K562 (cell line): Measurements from ENCODE around the gene RPTOR. TPM values are rescaled to one million over a fixed set of nuclear protein-coding genes. Genes with fewer than 3 reads are reported as not detected.
A peak's percentile ranks its signal among the peaks of the same experiment; 100 is the strongest.

Experiments used
- COPS2 ChIP-seq: fragments of 450-650 bp; conservative IDR thresholded peaks from 2 replicates; pipeline ENCODE4 v1.6.1; 2016; ENCODE audit warnings: mild to moderate bottlenecking, moderate library complexity
- DIDO1 ChIP-seq: fragments of 450-650 bp; IDR thresholded peaks from 2 replicates; pipeline ENCODE4 v1.6.1; 2016; ENCODE audit warnings: low read depth, missing biosample characterization, missing genetic modification characterization
- E2F4 ChIP-seq: sonication (generic); formaldehyde crosslinking; IDR thresholded peaks from 2 replicates; pipeline ENCODE4 v1.8.0; 2022; ENCODE audit warnings: mild to moderate bottlenecking, low read depth, missing genetic modification reagents
- L3MBTL2 ChIP-seq: fragments of 450-650 bp; IDR thresholded peaks from 2 replicates; pipeline ENCODE4 v1.6.1; 2016; ENCODE audit warnings: mild to moderate bottlenecking, moderate library complexity
- RNF2 ChIP-seq: sonication (generic); IDR thresholded peaks from 2 replicates; pipeline ENCODE4 v1.6.1; 2016
- SMARCC2 ChIP-seq: fragments of 450-650 bp; IDR thresholded peaks from 2 replicates; pipeline ENCODE4 v1.6.1; 2017; ENCODE audit warnings: antibody characterized with exemption, moderate library complexity, mild to moderate bottlenecking, low read depth
- TEAD1 ChIP-seq, 2 experiments: fragments of 450-650 bp in 1 of 2; sonication (generic) in 1 of 2; formaldehyde crosslinking; IDR thresholded peaks; 2 replicates each; pipeline versions ENCODE4 v1.4.0 to v1.8.0; 2020 to 2022; ENCODE audit warnings: mild to moderate bottlenecking in 2 of 2, missing genetic modification reagents in 1 of 2
- ZNF507 ChIP-seq: conservative IDR thresholded peaks from 2 replicates; pipeline ENCODE4 v1.6.1; 2017; ENCODE audit warnings: missing genetic modification characterization, missing compliant biosample characterization
- ZZZ3 ChIP-seq: fragments of 450-650 bp; IDR thresholded peaks from 2 replicates; pipeline ENCODE4 v1.6.1; 2016; ENCODE audit warnings: antibody characterized with exemption, mild to moderate bottlenecking, moderate library complexity
- polyA plus RNA-seq, 8 experiments: library from polyadenylated mRNA; depleted of rRNA in 4 of 8; stranded (reverse) in 5 of 8; unstranded in 3 of 8; fragments of >200 nt; fragmentation: Nextera tagmentation in 2 of 8; fragmentation: Illumina TruSeq in 1 of 8; extraction: Ambion mirVana in 2 of 8; extraction: Trizol in 1 of 8; gene quantifications; 2 replicates each; pipeline versions ENCODE4 v1.2.1 to v1.2.3, GENCODE V29; 2011 to 2014; ENCODE audit warnings: inconsistent platforms in 1 of 8, missing spikeins in 1 of 8
- total RNA-seq, 7 experiments: library from RNA; depleted of rRNA in 6 of 7; stranded (reverse); fragments of >200 nt in 6 of 7; fragmentation: Illumina TruSeq in 2 of 7; extraction: Trizol in 2 of 7; gene quantifications; 2 replicates each; pipeline versions ENCODE4 v1.2.1 to v1.2.3, GENCODE V29; 2011 to 2021; ENCODE audit warnings: low replicate concordance in 1 of 7
- TF ChIP-seq, protein P1 (sequence below): sonication (generic); formaldehyde crosslinking; IDR thresholded peaks from 2 replicates; pipeline ENCODE4 v1.8.0; 2023; ENCODE audit warnings: missing genetic modification reagents, mild to moderate bottlenecking, borderline replicate concordance

The RPTOR gene
- total and polyA plus RNA-seq, 9 of the 15 experiments (the other 6 are each of a cell fraction or from before 2014, with no cell fraction given): 0.24 to 54.1 (median 10.2) TPM

DNA sequence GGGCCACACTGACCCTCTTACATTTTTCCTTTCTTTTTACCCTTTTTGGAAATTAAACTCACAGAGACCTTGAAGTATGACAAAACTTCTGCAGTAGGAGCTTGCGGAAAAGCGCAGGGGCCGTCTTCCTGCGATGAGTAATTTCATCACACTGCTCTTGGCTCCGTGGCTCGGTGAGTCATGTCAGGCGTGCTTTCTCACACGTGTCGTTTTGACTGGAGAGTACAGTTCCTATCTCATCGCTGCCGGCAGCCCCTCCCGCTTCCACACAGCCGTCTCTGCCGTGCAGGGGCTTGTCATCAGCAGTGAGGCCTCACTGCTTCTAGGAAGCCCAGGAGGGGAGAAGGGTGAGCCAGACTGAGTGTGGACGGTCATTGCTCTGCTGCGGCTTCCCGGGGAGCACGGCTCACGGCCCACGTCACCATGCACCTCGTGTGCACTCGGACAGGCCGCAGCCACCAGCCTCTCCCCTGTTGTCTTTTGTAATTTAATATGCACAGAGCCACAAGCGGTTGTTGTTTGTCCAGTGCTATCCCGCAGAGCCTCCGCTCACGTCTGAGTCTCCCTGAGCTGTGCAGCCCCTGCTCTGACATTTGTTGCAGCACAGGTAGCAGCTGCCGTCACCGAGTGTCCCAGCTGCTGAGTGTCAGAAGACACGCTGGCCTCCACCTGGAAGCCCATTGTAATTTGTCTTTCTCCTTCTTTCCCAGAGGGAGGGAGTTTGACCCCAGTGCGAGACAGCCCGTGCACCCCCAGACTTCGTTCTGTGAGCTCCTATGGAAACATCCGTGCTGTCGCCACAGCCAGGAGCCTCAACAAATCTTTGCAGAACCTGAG is 347.6 kb downstream of the RPTOR start (continued):
- TF ChIP-seq, protein P1, sequence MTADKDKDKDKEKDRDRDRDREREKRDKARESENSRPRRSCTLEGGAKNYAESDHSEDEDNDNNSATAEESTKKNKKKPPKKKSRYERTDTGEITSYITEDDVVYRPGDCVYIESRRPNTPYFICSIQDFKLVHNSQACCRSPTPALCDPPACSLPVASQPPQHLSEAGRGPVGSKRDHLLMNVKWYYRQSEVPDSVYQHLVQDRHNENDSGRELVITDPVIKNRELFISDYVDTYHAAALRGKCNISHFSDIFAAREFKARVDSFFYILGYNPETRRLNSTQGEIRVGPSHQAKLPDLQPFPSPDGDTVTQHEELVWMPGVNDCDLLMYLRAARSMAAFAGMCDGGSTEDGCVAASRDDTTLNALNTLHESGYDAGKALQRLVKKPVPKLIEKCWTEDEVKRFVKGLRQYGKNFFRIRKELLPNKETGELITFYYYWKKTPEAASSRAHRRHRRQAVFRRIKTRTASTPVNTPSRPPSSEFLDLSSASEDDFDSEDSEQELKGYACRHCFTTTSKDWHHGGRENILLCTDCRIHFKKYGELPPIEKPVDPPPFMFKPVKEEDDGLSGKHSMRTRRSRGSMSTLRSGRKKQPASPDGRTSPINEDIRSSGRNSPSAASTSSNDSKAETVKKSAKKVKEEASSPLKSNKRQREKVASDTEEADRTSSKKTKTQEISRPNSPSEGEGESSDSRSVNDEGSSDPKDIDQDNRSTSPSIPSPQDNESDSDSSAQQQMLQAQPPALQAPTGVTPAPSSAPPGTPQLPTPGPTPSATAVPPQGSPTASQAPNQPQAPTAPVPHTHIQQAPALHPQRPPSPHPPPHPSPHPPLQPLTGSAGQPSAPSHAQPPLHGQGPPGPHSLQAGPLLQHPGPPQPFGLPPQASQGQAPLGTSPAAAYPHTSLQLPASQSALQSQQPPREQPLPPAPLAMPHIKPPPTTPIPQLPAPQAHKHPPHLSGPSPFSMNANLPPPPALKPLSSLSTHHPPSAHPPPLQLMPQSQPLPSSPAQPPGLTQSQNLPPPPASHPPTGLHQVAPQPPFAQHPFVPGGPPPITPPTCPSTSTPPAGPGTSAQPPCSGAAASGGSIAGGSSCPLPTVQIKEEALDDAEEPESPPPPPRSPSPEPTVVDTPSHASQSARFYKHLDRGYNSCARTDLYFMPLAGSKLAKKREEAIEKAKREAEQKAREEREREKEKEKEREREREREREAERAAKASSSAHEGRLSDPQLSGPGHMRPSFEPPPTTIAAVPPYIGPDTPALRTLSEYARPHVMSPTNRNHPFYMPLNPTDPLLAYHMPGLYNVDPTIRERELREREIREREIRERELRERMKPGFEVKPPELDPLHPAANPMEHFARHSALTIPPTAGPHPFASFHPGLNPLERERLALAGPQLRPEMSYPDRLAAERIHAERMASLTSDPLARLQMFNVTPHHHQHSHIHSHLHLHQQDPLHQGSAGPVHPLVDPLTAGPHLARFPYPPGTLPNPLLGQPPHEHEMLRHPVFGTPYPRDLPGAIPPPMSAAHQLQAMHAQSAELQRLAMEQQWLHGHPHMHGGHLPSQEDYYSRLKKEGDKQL (CRISPR knock-in tag): no peak
- TF ChIP-seq COPS2: no peak
- TF ChIP-seq RNF2: 0 out of 2 replicates have a peak, but pooled peaks have one; percentile 16
- peak; percentile 91 for TF ChIP-seq L3MBTL2
- no peak for TF ChIP-seq DIDO1 (tag)
- TF ChIP-seq ZNF507: no peak
- no peak for TF ChIP-seq E2F4 (CRISPR knock-in tag)
- peak in 1 of 2 experiments; percentile 4; a peak in 1 of 4 replicates for TF ChIP-seq TEAD1 (CRISPR knock-in tag; IDR thresholded peaks at IDR 0.05)
- no peak for TF ChIP-seq ZZZ3
- TF ChIP-seq SMARCC2: peak; percentile 81
